Right forelimb (tissue), 1 donor: ENCODE results near the gene RENBP.

Experiments used
- DNase-seq: peaks from one replicate; pipeline ENCODE4 v3.0.0-alpha.2; 2018

The RENBP gene

GRCh38 chrX:153953342-153953830 lies 8.9 kb upstream of the RENBP start:
- peak; percentile 80 for DNase-seq

- no peak for DNase-seq
Observed at GRCh38 chrX:153952373-153953026, 8.1 kb upstream of the RENBP start.

- DNase-seq: no peak
Observed at GRCh38 chrX:153951683-153952372, 7.4 kb upstream of the RENBP start.

GRCh38 chrX:153950127-153950526 lies 5.7 kb upstream of the RENBP start:
- DNase-seq: no peak

- DNase-seq: no peak
Observed at GRCh38 chrX:153948847-153949805, 4.7 kb upstream of the RENBP start.

- DNase-seq: no peak
Observed at GRCh38 chrX:153948002-153948466, 3.6 kb upstream of the RENBP start.

- DNase-seq: peak; percentile 66
Observed at GRCh38 chrX:153947009-153947769, 2.7 kb upstream of the RENBP start.

GRCh38 chrX:153945956-153946943 lies 1.8 kb upstream of the RENBP start:
- DNase-seq: no peak

GRCh38 chrX:153944800-153945150 lies 332 bp upstream of the RENBP start:
- no peak for DNase-seq

GRCh38 chrX:153941336-153942252 lies 2.8 kb downstream of the RENBP start:
- no peak for DNase-seq

GRCh38 chrX:153939573-153939972 lies 4.9 kb downstream of the RENBP start:
- DNase-seq: no peak

- DNase-seq: no peak
Observed at GRCh38 chrX:153938226-153938786, 6.1 kb downstream of the RENBP start.

- DNase-seq: no peak
Observed at GRCh38 chrX:153937056-153937455, 7.4 kb downstream of the RENBP start.

GRCh38 chrX:153935326-153935851 lies 9.1 kb downstream of the RENBP start:
- DNase-seq: no peak

GRCh38 chrX:153934762-153935325 lies 9.6 kb downstream of the RENBP start, which contains the start of gene NAA10:
NAA10 (minus strand) TSS chrX:153935037; CDS start chrX:153934904, 133 bp downstream.
- DNase-seq: peak; percentile 82

- DNase-seq: no peak
Observed at GRCh38 chrX:153934148-153934761, 10.2 kb downstream of the RENBP start.

- DNase-seq: no peak
Observed at GRCh38 chrX:153933748-153934147, 10.7 kb downstream of the RENBP start.

GRCh38 chrX:153932220-153932915 lies 12.1 kb downstream of the RENBP start:
- DNase-seq: no peak
